GM21528 (cell line): ENCODE measurements around the gene FAM168A.
"Not testable (repeated sequence)": the region's sequence is repeated elsewhere in the genome, so short reads cannot be mapped to it uniquely, and the experiment has no call there.

Source experiments
- ATAC-seq: cut with Tn5 transposase; IDR thresholded peaks from one replicate; pipeline ENCODE4 v1.9.1; 2021; ENCODE audit warnings: mild to moderate bottlenecking, moderate library complexity; ENCODE audit not compliant: unreplicated experiment, low FRiP score

The FAM168A gene

DNA sequence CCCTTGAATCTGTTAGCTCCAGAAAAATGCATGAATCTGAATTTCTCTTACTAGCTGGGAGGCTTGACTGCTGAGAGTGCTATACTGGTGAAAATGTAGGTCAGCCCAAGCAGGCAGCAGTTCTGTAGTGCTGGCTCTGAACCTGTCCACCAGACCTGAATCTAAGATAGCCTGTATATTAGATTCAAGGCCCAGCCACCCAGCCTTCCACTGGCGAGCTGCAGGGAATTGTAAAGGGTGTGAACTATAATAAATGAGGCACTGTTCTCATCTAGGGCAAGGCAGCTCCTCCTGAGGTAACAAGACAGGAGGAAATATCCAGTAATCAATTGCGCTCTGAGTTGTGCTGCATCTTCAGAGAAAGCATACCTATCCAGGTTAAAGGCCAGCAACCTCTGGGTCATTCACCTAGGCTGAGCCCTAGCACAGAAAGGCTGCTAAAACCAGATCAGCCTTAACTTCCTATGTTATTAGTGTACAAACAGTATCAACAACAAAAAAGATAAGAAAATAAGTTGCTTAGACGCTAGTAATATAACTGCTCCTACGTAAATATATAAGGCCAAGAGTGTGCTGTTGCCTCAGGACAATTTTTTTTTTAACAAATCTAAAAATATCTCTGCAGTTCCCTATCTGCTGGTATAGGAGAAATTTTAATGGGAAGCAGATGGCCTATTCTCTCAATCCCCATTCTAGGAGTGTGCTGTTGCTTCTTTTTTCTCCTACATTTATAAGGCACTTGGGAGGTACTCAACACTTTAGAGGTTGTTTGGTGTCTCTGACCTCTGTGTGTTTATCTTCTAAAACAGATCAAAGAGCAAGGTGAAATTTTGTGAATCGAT, 158.7 kb downstream of the FAM168A start:
- ATAC-seq = no peak

DNA sequence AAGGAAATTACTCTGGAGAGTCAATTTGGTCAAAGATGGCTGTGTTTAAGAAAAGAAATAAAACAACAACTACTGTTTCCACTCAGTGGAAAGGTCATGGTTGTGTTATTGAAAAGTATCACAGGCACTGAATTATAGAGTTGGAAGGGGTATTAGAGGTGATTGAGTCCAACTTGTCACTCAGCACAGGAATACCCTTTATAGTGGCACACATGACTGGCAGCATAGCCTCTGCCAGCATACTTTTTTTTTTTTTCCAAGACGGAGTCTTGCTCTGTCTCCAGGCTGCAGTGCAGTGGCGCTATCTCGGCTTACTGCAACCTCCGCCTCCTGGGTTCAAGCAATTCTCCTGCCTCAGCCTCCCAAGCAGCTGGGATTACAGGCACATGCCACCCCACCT, 161.1 kb downstream of the FAM168A start:
- ATAC-seq = not testable (repeated sequence)

- no peak for ATAC-seq
Observed at GRCh38 chr11:73431396-73431795, 166.5 kb downstream of the FAM168A start.

GRCh38 chr11:73430326-73430725, 167.6 kb downstream of the FAM168A start:
- no peak for ATAC-seq

DNA sequence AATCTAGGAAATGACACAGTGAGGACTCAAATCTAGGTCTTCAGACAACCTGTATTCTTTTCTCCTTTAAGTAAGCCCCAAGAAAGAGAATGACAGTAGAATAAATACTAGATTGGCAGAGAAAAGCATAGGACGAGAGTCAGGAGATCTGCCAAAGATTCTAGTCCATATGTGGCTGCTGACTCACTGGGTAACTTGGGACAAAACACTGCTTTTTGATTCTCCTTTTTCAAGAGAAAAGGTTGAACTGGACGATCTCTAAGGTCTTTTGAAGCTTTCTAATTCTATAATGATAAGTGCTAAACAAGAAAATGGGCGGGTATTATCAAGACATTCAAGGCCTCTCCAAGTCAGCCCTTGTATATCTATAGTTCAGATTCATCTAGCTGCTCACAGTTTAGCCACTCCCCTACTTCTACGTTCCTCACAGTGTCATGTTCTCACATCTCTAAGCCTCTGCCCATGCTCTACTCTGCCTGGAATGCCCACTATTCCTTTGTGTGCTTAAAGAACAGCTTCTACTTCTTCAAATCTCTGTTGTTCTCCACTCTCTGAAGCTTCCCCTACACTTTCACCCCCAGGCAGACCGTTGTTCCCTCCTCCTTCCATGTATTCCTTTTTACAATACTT, 168.7 kb downstream of the FAM168A start:
- ATAC-seq = no peak

GRCh38 chr11:73428699-73429098, 169.2 kb downstream of the FAM168A start:
- ATAC-seq = no peak

GRCh38 chr11:73428227-73428626, 169.7 kb downstream of the FAM168A start:
- ATAC-seq = no peak

- no peak for ATAC-seq
Observed at GRCh38 chr11:73426219-73426850, 171.6 kb downstream of the FAM168A start.

- ATAC-seq = no peak
Observed at GRCh38 chr11:73425108-73425507, 172.8 kb downstream of the FAM168A start.

- ATAC-seq = no peak
Observed at GRCh38 chr11:73423506-73423905, 174.4 kb downstream of the FAM168A start.

GRCh38 chr11:73422886-73423285, 175.0 kb downstream of the FAM168A start:
- no peak for ATAC-seq

- ATAC-seq = no peak
Observed at GRCh38 chr11:73420136-73420535, 177.8 kb downstream of the FAM168A start.

GRCh38 chr11:73416786-73417185, 181.1 kb downstream of the FAM168A start:
- ATAC-seq = no peak

DNA sequence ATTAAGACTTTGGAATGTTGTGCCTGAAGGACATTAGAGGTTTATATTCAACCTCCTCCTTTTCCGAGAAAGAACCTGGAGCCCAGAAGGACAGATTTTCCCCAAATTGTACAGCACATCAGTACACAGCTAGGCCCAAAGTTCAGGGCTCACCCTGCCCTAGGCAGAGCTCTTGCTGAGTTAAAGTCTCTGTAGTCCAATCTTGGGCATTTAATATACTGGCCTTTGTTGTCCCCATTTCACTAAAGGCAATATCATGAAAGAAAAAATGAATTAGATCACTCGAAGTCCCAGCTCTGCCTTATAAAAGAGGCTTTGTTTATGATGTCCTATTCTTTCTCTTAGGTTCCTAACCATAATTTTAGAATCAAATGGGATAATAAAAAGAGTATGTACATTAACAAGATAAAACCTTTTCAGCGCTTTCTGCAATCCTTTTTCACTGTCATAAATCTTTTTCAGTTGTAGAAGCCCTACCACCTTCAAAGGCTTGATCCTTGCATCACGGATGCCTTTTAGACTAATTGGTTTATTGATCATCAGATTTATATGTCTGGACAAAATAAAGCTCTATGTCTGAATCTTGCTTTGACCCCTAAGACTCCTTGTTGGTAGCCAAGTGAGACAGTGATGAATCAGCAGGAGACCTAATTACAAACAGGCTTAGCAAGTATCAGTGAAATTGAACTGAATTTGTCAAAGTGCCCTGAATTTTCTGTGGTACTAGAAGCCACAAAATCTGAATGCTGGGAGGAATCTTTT, 181.9 kb downstream of the FAM168A start:
- no peak for ATAC-seq

DNA sequence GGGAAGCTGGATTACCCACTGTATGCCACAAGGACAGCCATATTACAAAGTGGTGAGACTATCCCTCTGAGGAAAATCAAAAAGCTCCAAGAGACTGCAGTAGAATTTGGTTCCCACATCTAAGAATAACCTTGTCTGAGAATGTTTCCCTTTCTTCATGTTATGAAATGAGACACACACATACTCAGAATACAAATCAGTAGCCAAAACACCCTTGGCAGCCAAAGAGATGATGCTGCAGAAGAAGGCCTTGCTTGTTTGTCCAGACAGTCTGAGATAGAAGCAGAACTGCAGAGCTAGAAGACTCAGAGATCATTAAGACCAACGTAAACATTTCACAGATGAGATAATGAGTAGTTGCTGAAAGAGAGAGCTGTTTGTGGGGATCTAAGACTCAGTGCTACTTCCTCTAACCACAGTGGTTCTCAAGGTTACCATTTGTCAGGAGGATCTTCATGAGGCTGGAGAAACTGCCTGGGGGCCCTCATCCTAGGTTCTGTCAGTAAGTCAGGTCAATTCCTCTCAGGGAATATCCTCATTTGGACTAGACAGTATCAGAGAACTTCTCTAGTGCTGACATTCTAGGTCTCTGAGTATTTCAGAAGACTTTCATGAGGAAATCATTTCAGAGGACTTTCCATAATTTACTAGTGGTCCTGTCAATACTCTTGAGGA, 182.8 kb downstream of the FAM168A start:
- ATAC-seq = no peak

DNA sequence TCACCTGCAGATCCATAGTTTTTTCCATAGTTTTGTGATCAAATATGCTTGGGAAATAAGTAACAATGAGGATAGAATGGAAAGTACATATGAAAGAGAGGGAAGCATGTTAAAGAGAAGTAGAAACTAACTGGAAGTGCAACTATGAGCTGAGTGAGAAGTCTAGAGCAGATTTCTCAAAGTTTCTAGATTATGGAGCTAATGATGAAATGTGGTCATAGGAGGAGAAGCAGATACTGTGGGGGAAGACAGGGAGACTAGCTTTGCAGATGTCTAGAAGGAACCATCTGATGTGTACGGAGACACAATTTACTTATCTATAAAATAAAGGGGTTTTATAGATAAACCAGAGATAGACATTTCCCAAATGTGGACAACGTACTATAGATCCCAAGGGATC, 184.7 kb downstream of the FAM168A start:
- ATAC-seq = no peak

- ATAC-seq = no peak
Observed at GRCh38 chr11:73412308-73412707, 185.6 kb downstream of the FAM168A start.

GRCh38 chr11:73411031-73411430, 186.9 kb downstream of the FAM168A start:
- no peak for ATAC-seq

- ATAC-seq = no peak
Observed at GRCh38 chr11:73410627-73411026, 187.3 kb downstream of the FAM168A start.

- ATAC-seq = no peak
Observed at GRCh38 chr11:73409431-73409830, 188.5 kb downstream of the FAM168A start.
